CD8-positive, alpha-beta memory T cell (primary cell): ENCODE results near the gene KCTD5. TPM values are rescaled to one million over a fixed set of nuclear protein-coding genes. Genes with fewer than 3 reads are reported as not detected.

Experiments
- CTCF ChIA-PET: fragments of 350-600 bp; sonication (Branson Sonifier 250); formaldehyde crosslinking; loops from one replicate; lab custom pipeline; 2021; ENCODE audit warnings: antibody characterized with exemption; lab: Charles Lee
- POLR2A ChIA-PET: fragments of 350-600 bp; sonication (Branson Sonifier 250); formaldehyde crosslinking; loops from one replicate; lab custom pipeline; 2021; ENCODE audit warnings: antibody characterized with exemption; lab: Charles Lee
- DNase-seq, 5 donors: peaks; one replicate each; pipeline versions ENCODE4 v3.0.0 to v3.0.0-alpha.2; 2020 to 2022; ENCODE audit warnings: mixed read lengths in 1 of 5
- H3K27ac ChIP-seq: one replicate; pipeline ENCODE4 v1.7.0; 2013; ENCODE audit warnings: low read depth, mild to moderate bottlenecking, low read length, moderate library complexity
- H3K27me3 ChIP-seq: 2 replicates; pipeline ENCODE4 v1.7.0; 2013; ENCODE audit warnings: low read length, mild to moderate bottlenecking; ENCODE audit not compliant: insufficient read depth, poor library complexity, severe bottlenecking
- H3K36me3 ChIP-seq: 2 replicates; pipeline ENCODE4 v1.7.0; 2013; ENCODE audit warnings: mild to moderate bottlenecking, low read length, moderate library complexity; ENCODE audit not compliant: insufficient read depth
- H3K4me1 ChIP-seq: 2 replicates; pipeline ENCODE4 v1.7.0; 2013; ENCODE audit warnings: mild to moderate bottlenecking, low read length, moderate library complexity; ENCODE audit not compliant: insufficient read depth
- H3K4me3 ChIP-seq: 2 replicates; pipeline ENCODE4 v1.7.0; 2013; ENCODE audit warnings: mild to moderate bottlenecking, low read length
- H3K9me3 ChIP-seq: 2 replicates; pipeline ENCODE4 v1.7.0; 2013; ENCODE audit warnings: mild to moderate bottlenecking, low read length
- H3K27ac Mint-ChIP-seq, 8 donors: one replicate each; pipeline ENCODE4 v1.8.0; 2020 to 2021; ENCODE audit warnings: mixed read lengths in 8 of 8, mild to moderate bottlenecking in 6 of 8, inconsistent platforms in 3 of 8, moderate library complexity in 3 of 8
- H3K27me3 Mint-ChIP-seq, 2 donors: one replicate each; pipeline ENCODE4 v1.8.0; 2020 to 2021; ENCODE audit warnings: mixed read lengths in 2 of 2, mild to moderate bottlenecking in 1 of 2, moderate library complexity in 1 of 2
- H3K36me3 Mint-ChIP-seq, 3 donors: one replicate each; pipeline ENCODE4 v1.8.0; 2020 to 2021; ENCODE audit warnings: mixed read lengths in 3 of 3, inconsistent platforms in 1 of 3, mild to moderate bottlenecking in 1 of 3
- H3K4me1 Mint-ChIP-seq, 3 donors: one replicate each; pipeline ENCODE4 v1.8.0; 2020 to 2021; ENCODE audit warnings: mixed read lengths in 3 of 3, inconsistent platforms in 1 of 3, mild to moderate bottlenecking in 1 of 3
- H3K4me3 Mint-ChIP-seq, 7 donors: one replicate each; pipeline ENCODE4 v1.8.0; 2020 to 2021; ENCODE audit warnings: mixed read lengths in 7 of 7, mild to moderate bottlenecking in 6 of 7, moderate library complexity in 4 of 7, inconsistent platforms in 2 of 7
- H3K9me3 Mint-ChIP-seq, 5 donors: one replicate each; pipeline ENCODE4 v1.8.0; 2020 to 2022; ENCODE audit warnings: mixed read lengths in 5 of 5, mild to moderate bottlenecking in 3 of 5, moderate library complexity in 2 of 5, inconsistent platforms in 1 of 5
- polyA plus RNA-seq: library from polyadenylated mRNA; unstranded; fragments of 300-500 nt; fragmentation: Illumina TruSeq; gene quantifications from one replicate; pipeline ENCODE4 v1.2.3, GENCODE V29; 2021
- total RNA-seq, 2 experiments: library from RNA; stranded (reverse); gene quantifications; one replicate each; pipeline ENCODE4 v1.2.3, GENCODE V29; 2021

Gene KCTD5
- total and polyA plus RNA-seq, 3 experiments from 2014 or later: 21.2 to 50.5 (median 49.7) TPM

- peaks cover 0 to 6% (median 4%) of the 10 kb centered on the region in 3 donors for H3K4me1 Mint-ChIP-seq
- no peaks in the 10 kb centered on the region for H3K4me1 ChIP-seq
- H3K36me3 Mint-ChIP-seq: no peaks in the 10 kb centered on the region
- H3K27ac Mint-ChIP-seq: peak overlapping the region in 1 of 8 donors; percentile 57
- no peaks in the 10 kb centered on the region for H3K27me3 Mint-ChIP-seq
- no peaks in the 10 kb centered on the region for H3K9me3 ChIP-seq
- no peaks in the 10 kb centered on the region for H3K27me3 ChIP-seq
- no peak overlapping the region for H3K27ac ChIP-seq
- no peaks in the 10 kb centered on the region for H3K36me3 ChIP-seq
- H3K9me3 Mint-ChIP-seq: no peaks in the 10 kb centered on the region
- no peak overlapping the region for H3K4me3 ChIP-seq
- ChIA-PET CTCF (no interaction called here), POLR2A (no interaction called here)
- DNase-seq: no peak
- peak overlapping the region in 4 of 7 donors; percentile 15 to 66 (median 38) for H3K4me3 Mint-ChIP-seq
Observed at GRCh38 chr16:2715966-2716885, 33.9 kb downstream of the KCTD5 start.

- Histone ChIP-seq H3K9me3 (no peaks in the 10 kb centered on the region), H3K27ac (no peak overlapping the region), H3K4me1 (peaks cover 4% of the 10 kb centered on the region), H3K36me3 (no peaks in the 10 kb centered on the region), H3K27me3 (no peaks in the 10 kb centered on the region), H3K4me3 (no peak overlapping the region)
- peaks cover 0 to 6% (median 4%) of the 10 kb centered on the region in 3 donors for H3K4me1 Mint-ChIP-seq
- H3K4me3 Mint-ChIP-seq: peak overlapping the region in 1 of 7 donors; percentile 24
- no peak overlapping the region for H3K27ac Mint-ChIP-seq
- no peaks in the 10 kb centered on the region for H3K9me3 Mint-ChIP-seq
- no peaks in the 10 kb centered on the region for H3K36me3 Mint-ChIP-seq
- POLR2A ChIA-PET: no interaction called here
- DNase-seq: no peak
- no peaks in the 10 kb centered on the region for H3K27me3 Mint-ChIP-seq
- CTCF ChIA-PET: no interaction called here
Observed at GRCh38 chr16:2716948-2717347, 34.6 kb downstream of the KCTD5 start.

DNA sequence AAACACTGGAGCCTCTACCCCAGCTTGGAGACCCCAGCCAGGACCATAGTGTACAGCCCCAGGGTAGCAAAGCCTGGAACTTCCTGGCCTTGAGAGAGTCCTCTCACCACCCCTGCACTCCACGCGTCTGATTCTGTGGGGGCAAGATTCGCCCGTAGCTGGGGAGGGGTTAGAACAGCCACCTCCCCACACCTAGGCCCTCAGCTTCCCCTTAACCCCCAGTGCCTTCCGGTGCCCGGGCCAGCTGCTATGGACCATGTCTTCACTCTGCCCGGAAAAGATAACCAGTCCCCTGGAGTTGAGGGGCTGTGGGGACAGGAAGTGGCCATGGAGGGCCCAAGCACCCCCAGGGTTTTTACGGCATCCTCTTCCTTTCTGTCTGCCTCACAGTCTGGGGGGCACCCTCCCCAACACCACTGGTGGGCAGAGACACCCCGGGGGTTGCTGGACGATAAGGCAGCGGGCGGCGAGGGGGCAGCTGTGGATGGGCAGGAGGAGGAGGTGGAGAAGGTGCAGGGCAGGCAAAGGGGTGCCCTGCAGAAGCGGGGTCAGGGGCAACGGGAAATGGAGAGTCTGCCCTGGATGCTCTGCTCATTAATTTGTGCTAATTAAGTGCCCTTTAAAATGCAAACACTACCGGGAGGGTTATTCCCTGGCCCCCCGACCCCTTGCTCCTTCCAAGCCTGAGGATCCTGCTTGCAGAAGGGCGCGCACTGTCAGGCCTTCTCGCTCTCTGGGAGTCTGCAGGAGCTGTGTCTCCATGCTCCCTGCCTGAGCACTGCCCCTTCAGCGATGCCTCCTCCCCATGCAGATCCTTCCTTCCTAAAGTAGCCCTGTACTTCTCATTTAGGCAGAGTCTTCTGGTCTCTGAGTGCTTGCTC lies 35.3 kb downstream of the KCTD5 start:
- H3K27ac ChIP-seq: no peak overlapping the region
- H3K36me3 ChIP-seq: no peaks in the 10 kb centered on the region
- no peak overlapping the region for H3K4me3 ChIP-seq
- CTCF ChIA-PET: no interaction called here
- DNase-seq: no peak
- H3K27me3 Mint-ChIP-seq: no peaks in the 10 kb centered on the region
- no peaks in the 10 kb centered on the region for H3K27me3 ChIP-seq
- H3K9me3 Mint-ChIP-seq: no peaks in the 10 kb centered on the region
- peaks cover 0 to 6% (median 4%) of the 10 kb centered on the region in 3 donors for H3K4me1 Mint-ChIP-seq
- H3K9me3 ChIP-seq: no peaks in the 10 kb centered on the region
- POLR2A ChIA-PET: no interaction called here
- peak overlapping the region in 3 of 8 donors; percentile 57 to 81 (median 76) for H3K27ac Mint-ChIP-seq
- H3K4me3 Mint-ChIP-seq: peak overlapping the region in 2 of 7 donors; percentile 54 to 55
- peaks cover 4% of the 10 kb centered on the region for H3K4me1 ChIP-seq
- H3K36me3 Mint-ChIP-seq: no peaks in the 10 kb centered on the region

DNA sequence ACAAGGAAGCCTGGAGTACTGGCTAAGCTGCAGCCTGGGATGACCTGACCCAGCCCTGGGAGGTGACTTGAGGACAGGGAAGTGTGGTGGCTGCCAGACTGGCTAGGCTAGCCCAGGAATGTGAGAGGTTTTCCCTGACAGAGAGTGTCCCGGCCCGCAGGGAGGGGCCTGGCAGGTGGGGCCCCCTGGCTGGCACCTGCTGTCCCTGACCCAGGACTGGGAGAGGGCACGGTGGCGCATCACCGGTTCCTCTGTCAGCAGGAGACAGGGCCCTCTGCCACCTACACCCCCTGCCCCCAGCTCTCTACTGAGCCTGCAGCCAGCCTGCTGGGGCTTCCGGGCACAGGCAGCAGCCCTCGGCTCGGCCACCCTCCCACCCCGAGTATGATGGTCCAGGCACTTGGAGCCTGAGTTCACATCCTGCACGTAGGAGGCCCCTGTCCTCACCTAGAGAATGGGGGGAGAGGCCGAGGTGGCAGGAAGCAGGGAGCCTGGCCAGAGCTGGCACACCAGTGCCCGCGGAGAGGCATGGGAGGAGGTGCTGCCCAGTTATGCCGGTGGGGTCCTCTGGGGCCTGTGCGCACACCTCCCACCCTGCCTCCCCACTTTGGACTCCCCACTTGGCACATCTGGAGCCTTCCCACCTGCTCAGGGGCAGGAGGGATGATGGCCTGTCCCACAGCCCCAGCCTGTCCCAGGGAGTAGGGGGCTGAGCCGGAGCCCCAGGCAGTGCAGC lies 37.2 kb downstream of the KCTD5 start:
- no peaks in the 10 kb centered on the region for H3K27me3 ChIP-seq

GRCh38 chr16:2720064-2720457 lies 37.7 kb downstream of the KCTD5 start, which contains the start of gene PRSS27:
Gene PRSS27 (minus strand): TSS chr16:2720224. CDS start chr16:2720160, 64 bp downstream.
- no peak within 1 kb of the TSS for H3K4me3 ChIP-seq
- no peaks in the 10 kb centered on the region for H3K36me3 ChIP-seq
- H3K27ac Mint-ChIP-seq: peak within 1 kb of the TSS in 3 of 8 donors; percentile 23 to 50 (median 39)
- H3K9me3 Mint-ChIP-seq: no peaks in the 10 kb centered on the region
- no peak for DNase-seq
- no peaks in the 10 kb centered on the region for H3K9me3 ChIP-seq
- H3K4me1 Mint-ChIP-seq: peaks cover 0 to 2% (median 1%) of the 10 kb centered on the region in 3 donors
- peaks cover 1 to 8% of the 10 kb centered on the region in 2 donors for H3K27me3 Mint-ChIP-seq
- POLR2A ChIA-PET: interaction anchor here (0.5 to 0.9 kb wide), 2 partner anchors 20 to 33 kb away, joined by 4 to 6 read pairs; partner anchors contain the start of gene SRRM2
- H3K27ac ChIP-seq: no peak within 1 kb of the TSS
- no peaks in the 10 kb centered on the region for H3K36me3 Mint-ChIP-seq
- CTCF ChIA-PET: interaction anchor here (0.9 kb wide), 1 partner anchor 149 kb away, joined by 4 read pairs; no protein-coding TSS in a partner anchor
- peak within 1 kb of the TSS; percentile 60 to 89 (median 72) for H3K4me3 Mint-ChIP-seq
- H3K4me1 ChIP-seq: peaks cover 4% of the 10 kb centered on the region
- no peaks in the 10 kb centered on the region for H3K27me3 ChIP-seq

More for the DNA sequence above, 37.2 kb downstream of the KCTD5 start:
- Histone ChIP-seq H3K9me3 (no peaks in the 10 kb centered on the region), H3K4me3 (no peak overlapping the region), H3K27ac (no peak overlapping the region), H3K4me1 (peaks cover 4% of the 10 kb centered on the region), H3K36me3 (no peaks in the 10 kb centered on the region)
- no peak overlapping the region for H3K27ac Mint-ChIP-seq
- H3K27me3 Mint-ChIP-seq: peaks cover 1 to 5% of the 10 kb centered on the region in 2 donors
- DNase-seq: no peak
- H3K4me3 Mint-ChIP-seq: peak overlapping the region in 2 of 7 donors; percentile 32 to 37
- ChIA-PET CTCF (interaction anchor here (0.9 kb wide), 1 partner anchor 149 kb away, joined by 4 read pairs; no protein-coding TSS in a partner anchor), POLR2A (interaction anchor here (0.5 to 0.9 kb wide), 2 partner anchors 19 to 33 kb away, joined by 4 to 6 read pairs; partner anchors contain the start of gene SRRM2)
- H3K4me1 Mint-ChIP-seq: peaks cover 0 to 6% (median 4%) of the 10 kb centered on the region in 3 donors
- no peaks in the 10 kb centered on the region for H3K9me3 Mint-ChIP-seq
- H3K36me3 Mint-ChIP-seq: no peaks in the 10 kb centered on the region

- Histone ChIP-seq H3K27ac (peak overlapping the region; percentile 38), H3K36me3 (no peaks in the 10 kb centered on the region), H3K9me3 (no peaks in the 10 kb centered on the region), H3K27me3 (no peaks in the 10 kb centered on the region), H3K4me3 (no peak overlapping the region), H3K4me1 (peaks cover 4% of the 10 kb centered on the region)
- POLR2A ChIA-PET: interaction anchor here (0.9 kb wide), 1 partner anchor 32 kb away, joined by 4 read pairs; the partner anchor contains the start of gene SRRM2
- no peaks in the 10 kb centered on the region for H3K4me1 Mint-ChIP-seq
- peak overlapping the region; percentile 68 to 89 (median 72) for H3K4me3 Mint-ChIP-seq
- DNase-seq: peak; percentile 76 to 89 (median 81)
- no peaks in the 10 kb centered on the region for H3K36me3 Mint-ChIP-seq
- CTCF ChIA-PET: interaction anchor here (0.9 kb wide), 1 partner anchor 148 kb away, joined by 4 read pairs; no protein-coding TSS in a partner anchor
- peak overlapping the region in 4 of 8 donors; percentile 39 to 89 (median 67) for H3K27ac Mint-ChIP-seq
- no peaks in the 10 kb centered on the region for H3K9me3 Mint-ChIP-seq
- H3K27me3 Mint-ChIP-seq: peaks cover 2 to 13% of the 10 kb centered on the region in 2 donors
Observed at GRCh38 chr16:2720719-2721633, 38.7 kb downstream of the KCTD5 start.
